RWPE1 (cell line): ENCODE measurements around the gene SLC13A3.

ENCODE experiments used
- CTCF ChIA-PET: fragments of 350-600 bp; sonication (Branson Sonifier 250); formaldehyde crosslinking; extraction: SDS; loops from one replicate; lab custom pipeline; 2021; lab: Yijun Ruan, JAX
- POLR2A ChIA-PET: fragments of 400-600 bp; formaldehyde crosslinking; extraction: SDS; loops from one replicate; lab custom pipeline; 2020; ENCODE audit warnings: antibody characterized with exemption; ENCODE audit not compliant: low non-redundant PET; lab: Yijun Ruan, JAX
- DNase-seq: peaks from one replicate; pipeline ENCODE4 v3.0.0; 2012; ENCODE audit warnings: low spot score
- H3K27ac ChIP-seq: fragments of 450-650 bp; 2 replicates; pipeline ENCODE4 v1.5.1; 2017
- TF ChIP-seq, protein P1 (sequence below): fragments of 450-650 bp; conservative IDR thresholded peaks from 2 replicates; pipeline ENCODE4 v1.5.1; 2017; ENCODE audit warnings: low read depth, mild to moderate bottlenecking

SLC13A3 gene

DNA sequence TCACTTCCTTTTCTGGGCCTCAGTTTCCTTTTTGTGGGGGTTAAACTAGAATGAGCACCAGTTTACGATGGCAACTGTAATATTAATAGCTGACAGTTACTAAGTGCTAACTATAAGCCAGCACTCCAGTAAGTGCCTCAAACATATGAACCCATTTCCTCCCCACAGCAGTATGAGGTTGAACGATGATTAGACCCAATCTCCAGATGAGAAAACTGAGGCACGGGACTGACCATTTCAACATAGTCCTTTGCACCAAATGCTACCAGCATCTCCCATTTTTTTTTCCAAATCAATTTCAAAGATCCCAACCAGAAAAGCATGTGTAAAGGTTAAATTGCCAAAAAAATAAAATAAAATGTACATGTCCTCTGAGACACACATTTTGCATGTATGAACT is 7.1 kb downstream of the SLC13A3 start:
- TF ChIP-seq, protein P1, sequence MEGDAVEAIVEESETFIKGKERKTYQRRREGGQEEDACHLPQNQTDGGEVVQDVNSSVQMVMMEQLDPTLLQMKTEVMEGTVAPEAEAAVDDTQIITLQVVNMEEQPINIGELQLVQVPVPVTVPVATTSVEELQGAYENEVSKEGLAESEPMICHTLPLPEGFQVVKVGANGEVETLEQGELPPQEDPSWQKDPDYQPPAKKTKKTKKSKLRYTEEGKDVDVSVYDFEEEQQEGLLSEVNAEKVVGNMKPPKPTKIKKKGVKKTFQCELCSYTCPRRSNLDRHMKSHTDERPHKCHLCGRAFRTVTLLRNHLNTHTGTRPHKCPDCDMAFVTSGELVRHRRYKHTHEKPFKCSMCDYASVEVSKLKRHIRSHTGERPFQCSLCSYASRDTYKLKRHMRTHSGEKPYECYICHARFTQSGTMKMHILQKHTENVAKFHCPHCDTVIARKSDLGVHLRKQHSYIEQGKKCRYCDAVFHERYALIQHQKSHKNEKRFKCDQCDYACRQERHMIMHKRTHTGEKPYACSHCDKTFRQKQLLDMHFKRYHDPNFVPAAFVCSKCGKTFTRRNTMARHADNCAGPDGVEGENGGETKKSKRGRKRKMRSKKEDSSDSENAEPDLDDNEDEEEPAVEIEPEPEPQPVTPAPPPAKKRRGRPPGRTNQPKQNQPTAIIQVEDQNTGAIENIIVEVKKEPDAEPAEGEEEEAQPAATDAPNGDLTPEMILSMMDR = no peak
- POLR2A ChIA-PET = no interaction called here

DNA sequence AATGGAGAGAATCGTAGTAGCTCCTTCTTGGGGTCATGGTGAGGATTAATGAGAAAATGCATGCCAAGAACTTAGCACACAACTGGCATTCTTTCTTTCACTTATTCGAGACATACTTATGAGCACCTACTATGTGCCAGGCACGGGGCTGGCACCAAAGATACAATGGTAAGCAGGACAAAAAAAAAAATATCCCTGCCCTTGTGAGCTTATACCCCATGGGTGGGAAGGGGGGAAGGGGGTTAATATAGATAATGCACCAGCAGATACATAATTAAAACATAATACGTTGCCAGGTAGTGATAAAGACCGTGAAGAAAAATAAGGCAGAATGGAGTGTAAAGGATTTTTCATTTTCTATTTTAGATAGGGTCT is 8.3 kb downstream of the SLC13A3 start:
- ChIA-PET CTCF (no interaction called here), POLR2A (no interaction called here)
- TF ChIP-seq, protein P1 = no peak
- DNase-seq = no peak
- no peak overlapping the region for H3K27ac ChIP-seq

More for the DNA sequence above, 7.1 kb downstream of the SLC13A3 start:
- CTCF ChIA-PET = no interaction called here
- H3K27ac ChIP-seq = no peak overlapping the region
- DNase-seq = no peak

DNA sequence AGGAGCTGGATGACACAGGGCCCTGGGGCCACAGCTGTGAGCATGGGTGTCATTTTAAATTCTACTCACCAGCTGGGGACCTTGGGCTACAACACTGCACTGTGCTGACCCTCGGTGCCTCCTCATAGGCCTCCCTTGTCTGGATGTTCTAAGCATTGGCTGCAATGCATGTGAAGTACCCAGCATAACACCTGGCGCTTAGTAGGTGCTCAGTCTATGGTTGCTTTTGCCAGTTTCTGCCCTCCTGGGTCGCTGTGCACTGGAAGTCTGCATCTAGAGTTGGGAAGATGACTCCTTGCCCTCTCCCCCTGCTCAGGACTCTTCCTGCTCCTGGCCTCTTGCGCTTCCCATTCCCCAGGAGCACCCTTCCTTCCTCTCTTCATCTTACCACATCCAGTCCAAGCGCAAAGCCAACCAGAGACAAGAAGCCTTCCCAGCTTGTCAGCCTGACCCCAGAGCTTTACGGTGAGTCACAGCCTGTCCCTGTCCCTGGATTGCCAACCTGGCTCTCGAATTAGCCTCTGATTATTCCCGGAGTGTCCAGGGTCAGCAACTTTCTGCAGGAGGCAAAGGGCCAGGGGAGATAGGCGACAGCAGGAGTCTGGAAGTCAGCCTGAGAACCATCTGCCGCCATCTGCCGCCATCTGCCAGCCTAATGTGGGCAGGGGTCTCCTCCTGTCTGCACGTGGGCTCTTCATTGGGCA is 8.8 kb downstream of the SLC13A3 start:
- ChIA-PET POLR2A (no interaction called here), CTCF (interaction anchor here (0.7 kb wide), 1 partner anchor 420 kb away, joined by 3 read pairs; no protein-coding TSS in a partner anchor)
- TF ChIP-seq, protein P1 = no peak
- H3K27ac ChIP-seq = no peak overlapping the region
- DNase-seq = no peak

DNA sequence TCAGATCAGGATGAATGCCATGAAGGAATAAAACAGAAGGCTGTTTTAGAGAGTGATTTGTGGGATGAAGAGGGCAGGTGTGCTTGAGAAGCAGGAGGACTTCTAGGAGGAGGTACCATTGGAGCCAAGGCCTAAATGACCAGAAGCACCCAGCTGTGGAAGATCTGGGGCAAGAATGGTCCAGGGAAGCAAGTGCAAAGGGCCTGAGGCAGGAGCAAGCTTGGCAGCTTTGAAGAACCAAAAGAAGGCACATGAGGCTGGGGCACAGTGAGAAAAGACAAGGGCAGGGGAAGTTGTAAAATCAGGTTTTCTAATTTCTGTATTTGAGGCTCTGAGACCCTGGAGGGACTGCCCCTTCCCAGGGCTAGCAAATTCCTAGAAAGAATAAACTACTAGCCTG is 9.8 kb downstream of the SLC13A3 start:
- DNase-seq = no peak
- TF ChIP-seq, protein P1 = no peak
- ChIA-PET POLR2A (no interaction called here), CTCF (interaction anchor here (0.6 kb wide), 1 partner anchor 35 kb away, joined by 3 read pairs; no protein-coding TSS in a partner anchor)
- H3K27ac ChIP-seq = no peak overlapping the region

DNA sequence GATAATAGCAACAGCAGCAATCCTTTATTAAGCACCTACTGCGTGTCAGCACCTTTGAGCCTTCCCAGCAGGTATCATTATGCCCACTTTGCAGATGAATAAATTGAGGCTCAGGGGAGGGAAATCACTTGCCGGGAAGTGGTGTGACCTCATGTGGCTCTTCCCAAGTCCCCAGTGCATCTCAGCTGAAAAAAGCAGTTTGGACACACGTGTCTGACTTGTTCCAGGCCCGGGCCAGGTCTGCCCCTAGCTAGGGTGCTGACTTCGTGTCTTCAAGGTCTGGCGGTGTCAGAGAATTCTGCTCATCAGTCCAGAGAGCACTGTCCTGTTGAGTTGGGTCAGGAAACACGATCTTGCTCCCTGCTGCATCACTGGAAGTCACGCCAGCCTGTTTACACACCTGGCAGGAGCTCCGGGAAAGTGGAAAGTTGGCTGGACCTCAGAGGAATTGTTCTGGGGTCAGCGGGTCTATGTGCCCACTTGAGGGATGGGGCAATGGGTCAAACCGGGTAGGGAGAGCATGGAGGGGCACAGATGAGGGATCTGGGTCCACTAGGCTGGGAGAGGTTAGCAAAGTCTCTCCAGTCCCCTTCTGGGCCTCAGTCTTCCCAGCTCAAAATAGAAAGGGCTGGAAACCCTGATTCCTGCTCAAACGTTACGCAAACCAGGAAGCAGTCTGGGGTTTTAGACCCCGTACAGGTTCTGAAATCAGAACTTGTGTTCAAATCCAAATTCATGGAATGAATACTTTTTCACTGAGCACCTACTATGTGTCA is 10.5 kb downstream of the SLC13A3 start:
- POLR2A ChIA-PET = no interaction called here
- CTCF ChIA-PET = interaction anchor here (0.6 to 0.7 kb wide), 3 partner anchors 36 to 516 kb away, joined by 3 to 4 read pairs (median 3); no protein-coding TSS in a partner anchor
- no peak overlapping the region for H3K27ac ChIP-seq
- TF ChIP-seq, protein P1 = no peak
- DNase-seq = no peak

DNA sequence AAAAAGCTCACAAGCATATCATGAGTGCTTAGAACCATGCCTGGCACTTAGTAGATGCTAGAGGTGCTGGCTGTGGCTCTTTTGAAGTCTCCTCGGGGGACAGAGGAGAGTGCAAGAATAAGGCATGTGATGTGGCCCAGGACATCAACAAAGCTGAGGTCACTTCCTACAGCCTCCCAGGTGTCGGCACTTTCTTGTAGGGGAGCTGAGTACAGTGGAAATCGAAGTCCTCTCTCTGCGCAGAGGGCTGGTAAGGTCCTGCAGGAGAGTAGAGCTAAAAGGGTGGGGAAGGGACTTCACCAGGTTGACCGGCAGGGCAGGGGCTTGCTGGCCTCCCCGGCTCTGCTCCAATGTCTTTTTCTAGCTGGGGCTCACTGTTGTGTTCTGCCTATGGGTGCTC is 11.2 kb downstream of the SLC13A3 start:
- TF ChIP-seq, protein P1 = no peak
- CTCF ChIA-PET = no interaction called here
- no peak for DNase-seq
- POLR2A ChIA-PET = no interaction called here
- H3K27ac ChIP-seq = no peak overlapping the region
